Endothelial cell of umbilical vein (primary cell): ENCODE measurements around the gene PRR19.

Source experiments
- EZH2 ChIP-seq: IDR thresholded peaks from 2 replicates; pipeline ENCODE4 v1.6.1; 2012; ENCODE audit warnings: borderline replicate concordance, low read depth, mild to moderate bottlenecking, moderate library complexity, low read length, inconsistent platforms; ENCODE audit not compliant: severe bottlenecking
- FOS ChIP-seq: IDR thresholded peaks from 2 replicates; pipeline ENCODE4 v1.6.1; 2011; ENCODE audit warnings: mild to moderate bottlenecking, low read length, moderate library complexity, borderline replicate concordance; ENCODE audit not compliant: insufficient read depth
- JUN ChIP-seq: IDR thresholded peaks from 2 replicates; pipeline ENCODE4 v1.6.1; 2011; ENCODE audit warnings: borderline replicate concordance, low read depth; ENCODE audit not compliant: insufficient read length, insufficient read depth
- POLR2A ChIP-seq: IDR thresholded peaks from 2 replicates; pipeline ENCODE4 v1.6.1; 2012; ENCODE audit warnings: low read depth, mild to moderate bottlenecking, control low read depth, low read length
- POLR2AphosphoS5 ChIP-seq: IDR thresholded peaks from 2 replicates; pipeline ENCODE4 v1.6.1; 2012; ENCODE audit warnings: low read depth, mild to moderate bottlenecking, control low read depth, low read length, moderate library complexity; ENCODE audit not compliant: insufficient read depth
- TF ChIP-seq, protein P1 (sequence below), 2 donors: IDR thresholded peaks; 1 replicate in 1 of 2; 2 replicates in 1 of 2; pipeline ENCODE4 v1.5.1; 2011; ENCODE audit warnings: low read length in 2 of 2, mild to moderate bottlenecking in 2 of 2, moderate library complexity in 2 of 2, control low read depth in 1 of 2, inconsistent platforms in 1 of 2, low read depth in 1 of 2; ENCODE audit not compliant: insufficient read depth in 1 of 2; ENCODE audit errors: extremely low read depth in 1 of 2

DNA sequence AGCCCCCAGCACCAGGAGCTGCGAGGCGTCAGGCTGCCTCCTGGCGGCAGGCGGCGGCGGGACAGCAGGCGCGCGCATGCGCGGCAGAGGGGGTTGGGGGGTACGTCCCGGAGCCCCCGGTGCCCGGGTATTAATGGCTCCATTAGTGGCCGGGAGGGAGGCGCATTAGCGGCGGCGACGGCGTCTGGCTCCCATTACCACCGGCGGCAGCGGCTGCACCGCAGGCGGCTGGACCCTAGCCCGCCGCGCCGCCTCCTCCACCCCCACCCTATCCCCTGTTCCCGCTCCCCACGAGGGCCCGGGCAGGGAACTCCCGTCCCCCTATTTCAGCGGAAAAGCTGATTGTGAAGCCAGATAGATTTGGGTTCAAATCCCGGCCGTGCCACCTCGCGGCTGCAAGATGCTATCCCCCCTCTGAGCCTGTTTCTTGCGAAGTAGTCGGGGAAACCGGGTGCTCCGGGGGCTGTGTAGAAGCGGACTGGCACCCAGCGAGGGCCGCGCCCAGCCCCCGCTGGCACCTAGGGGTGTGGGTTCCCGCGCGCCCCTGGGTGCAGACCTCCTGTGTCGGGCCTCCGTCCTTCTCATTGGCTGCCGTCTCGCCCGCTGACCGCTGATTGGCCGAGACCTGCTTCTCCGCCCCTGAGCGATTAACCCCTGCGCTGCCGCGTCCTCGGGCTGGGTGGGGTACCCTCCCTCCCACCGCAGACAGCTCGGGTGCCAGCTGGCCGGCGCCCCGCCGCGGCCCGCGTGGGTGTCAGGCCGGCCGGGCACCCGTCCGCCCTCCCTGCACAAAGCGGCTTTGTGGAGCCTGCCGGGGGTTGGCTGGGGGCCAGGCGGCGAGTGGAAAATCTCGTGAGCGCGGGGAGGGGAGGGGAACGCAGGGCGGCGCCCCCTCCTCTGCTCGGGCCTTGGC, 21.8 kb upstream of the PRR19 start:
- TF ChIP-seq POLR2A (peak; percentile 69), EZH2 (no peak), POLR2AphosphoS5 (peak; percentile 74), JUN (no peak), FOS (no peak)
- TF ChIP-seq, protein P1, sequence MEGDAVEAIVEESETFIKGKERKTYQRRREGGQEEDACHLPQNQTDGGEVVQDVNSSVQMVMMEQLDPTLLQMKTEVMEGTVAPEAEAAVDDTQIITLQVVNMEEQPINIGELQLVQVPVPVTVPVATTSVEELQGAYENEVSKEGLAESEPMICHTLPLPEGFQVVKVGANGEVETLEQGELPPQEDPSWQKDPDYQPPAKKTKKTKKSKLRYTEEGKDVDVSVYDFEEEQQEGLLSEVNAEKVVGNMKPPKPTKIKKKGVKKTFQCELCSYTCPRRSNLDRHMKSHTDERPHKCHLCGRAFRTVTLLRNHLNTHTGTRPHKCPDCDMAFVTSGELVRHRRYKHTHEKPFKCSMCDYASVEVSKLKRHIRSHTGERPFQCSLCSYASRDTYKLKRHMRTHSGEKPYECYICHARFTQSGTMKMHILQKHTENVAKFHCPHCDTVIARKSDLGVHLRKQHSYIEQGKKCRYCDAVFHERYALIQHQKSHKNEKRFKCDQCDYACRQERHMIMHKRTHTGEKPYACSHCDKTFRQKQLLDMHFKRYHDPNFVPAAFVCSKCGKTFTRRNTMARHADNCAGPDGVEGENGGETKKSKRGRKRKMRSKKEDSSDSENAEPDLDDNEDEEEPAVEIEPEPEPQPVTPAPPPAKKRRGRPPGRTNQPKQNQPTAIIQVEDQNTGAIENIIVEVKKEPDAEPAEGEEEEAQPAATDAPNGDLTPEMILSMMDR (IDR thresholded peaks at IDR 0.05; ENCODE audit: extremely low read depth in 1 of 2, insufficient read depth in 1 of 2, low read depth in 1 of 2, low read length in 2 of 2), result peak; percentile 95 to 98
